Adrenal gland (tissue), 12 donors: ENCODE measurements around the gene ETNK2. TPM values are rescaled to one million over a fixed set of nuclear protein-coding genes. Genes with fewer than 3 reads are reported as not detected.

Experiments
- DNase-seq, 7 donors: peaks; one replicate each; pipeline ENCODE4 v3.0.0-alpha.2; 2019 to 2020
- H3K27ac ChIP-seq, 5 donors: fragments of 200-600 bp; sonication (generic) in 4 of 5; 1 replicate in 3 of 5; 2 replicates in 2 of 5; pipeline versions ENCODE4 v1.5.1 to v1.8.0; 2016 to 2020; ENCODE audit warnings: mild to moderate bottlenecking in 1 of 5
- H3K27me3 ChIP-seq: fragments of 200-600 bp; 2 replicates; pipeline ENCODE4 v1.8.0; 2021
- H3K36me3 ChIP-seq, 2 donors: fragments of 200-600 bp; replicated peaks in 1 of 2; 1 replicate in 1 of 2; 2 replicates in 1 of 2; pipeline versions ENCODE4 v1.5.1 to v1.8.0; 2018 to 2022
- H3K4me1 ChIP-seq, 2 donors: fragments of 200-600 bp; replicated peaks in 1 of 2; 1 replicate in 1 of 2; 2 replicates in 1 of 2; pipeline versions ENCODE4 v1.5.1 to v1.8.0; 2018 to 2021
- H3K4me3 ChIP-seq, 4 donors: fragments of 200-600 bp; sonication (generic) in 3 of 4; one replicate each; pipeline ENCODE4 v1.5.1; 2016 to 2018
- H3K9me3 ChIP-seq, 3 donors: fragments of 200-600 bp; sonication (generic) in 1 of 3; replicated peaks in 1 of 3; 1 replicate in 2 of 3; 2 replicates in 1 of 3; pipeline versions ENCODE4 v1.5.1 to v1.8.0; 2016 to 2021
- CTCF ChIP-seq, 6 experiments: fragments of 450-650 bp in 4 of 6; fragments of 200-600 bp in 2 of 6; sonication (generic) in 1 of 6; IDR thresholded peaks; 1 replicate in 5 of 6; 2 replicates in 1 of 6; pipeline versions ENCODE4 v1.5.1 to v1.8.0; 2016 to 2021; ENCODE audit warnings: antibody characterized with exemption in 6 of 6, mild to moderate bottlenecking in 2 of 6, moderate library complexity in 1 of 6
- POLR2A ChIP-seq, 2 donors: fragments of 450-650 bp; IDR thresholded peaks; one replicate each; pipeline ENCODE4 v1.6.1; 2017; ENCODE audit warnings: antibody characterized with exemption in 2 of 2, mild to moderate bottlenecking in 2 of 2, moderate library complexity in 1 of 2
- WGBS, 4 donors: extraction: QIAGEN DNeasy Blood & Tissue Kit in 2 of 4; methylation state at CpG; one replicate each; pipeline versions ENCODE4 v1.1.5 to v1.1.7; 2013 to 2017; 5-methylcytosine and 5-hydroxymethylcytosine counted together
- intact Hi-C, 2 donors: fragments of 100-400 bp; cut with DNase I; formaldehyde crosslinking; loops; one replicate each; pipeline versions ENCODE4 v1.14.1 to v1.15.0; 2022 to 2023
- polyA plus RNA-seq, 3 donors: library from polyadenylated mRNA; stranded (reverse); fragments of 200-250 nt in 2 of 3; fragments of 350-450 nt in 1 of 3; fragmentation: Illumina TruSeq in 1 of 3; extraction: RNeasy Lipid Tissue Mini Kit (QIAGEN cat#74804) in 1 of 3; gene quantifications; one replicate each; pipeline ENCODE4 v1.2.3, GENCODE V29; 2013 to 2014
- total RNA-seq, 9 donors: library from RNA; depleted of rRNA in 4 of 9; stranded (reverse); fragments of >200 nt in 4 of 9; fragments of 120-200 nt in 1 of 9; fragmentation: NEBNext Ultra II Directional in 1 of 9; extraction: Animal tissue kit (Norgen Biotek cat#: 25700) in 1 of 9; gene quantifications; one replicate each; pipeline versions ENCODE4 v1.1.0 to v1.2.4, GENCODE V29; 2013 to 2023
- donor health status: healthy with polysubstance abuse.
- donor health status: Bipolar disorder and iron deficiency.
- donor health status: DM: yes; HTN: yes; CAD: no.
- donor health status: DM: no; HTN: no; CAD: no.
- donor health status: DM: no; HTN: no; CAD: no.
- donor health status: DM: yes; HTN: yes; CAD: no.

Gene ETNK2
- total and polyA plus RNA-seq, 12 donors, result 3.1 to 78.6 (median 9.3) TPM

DNA sequence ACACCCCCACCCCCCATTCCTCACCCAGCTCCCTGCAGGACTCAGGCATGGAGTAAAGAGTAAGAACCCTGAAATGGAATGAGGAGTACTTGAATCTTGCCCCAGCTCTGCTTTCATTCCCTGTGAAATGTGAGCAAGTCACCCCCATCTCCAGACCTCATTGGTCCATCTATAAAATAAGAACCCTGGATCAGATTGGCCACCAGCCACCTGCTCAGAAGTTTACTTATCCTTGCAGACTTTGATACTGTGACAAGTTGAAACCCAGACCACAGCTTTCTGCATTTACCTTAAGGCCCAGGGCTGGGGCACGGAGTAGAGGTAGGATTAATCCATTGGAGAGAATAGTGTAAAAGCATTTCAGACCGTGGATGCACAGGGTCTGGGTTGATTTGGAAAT, 42.2 kb upstream of the ETNK2 start:
- no peaks in the 10 kb centered on the region for H3K4me1 ChIP-seq
- H3K27me3 ChIP-seq, result peaks cover 6% of the 10 kb centered on the region
- H3K36me3 ChIP-seq, result no peaks in the 10 kb centered on the region
- intact Hi-C loops, result no loop called here
- no peak overlapping the region for H3K27ac ChIP-seq
- no peak for TF ChIP-seq POLR2A (IDR thresholded peaks at IDR 0.05)
- no peak for TF ChIP-seq CTCF (IDR thresholded peaks at IDR 0.05)
- WGBS, 4 donors, result 83 to 91% (median 87%) methylated on average over 2 of the region's 2 CpGs
- no peak overlapping the region for H3K4me3 ChIP-seq
- H3K9me3 ChIP-seq, result no peaks in the 10 kb centered on the region
- no peak for DNase-seq

DNA sequence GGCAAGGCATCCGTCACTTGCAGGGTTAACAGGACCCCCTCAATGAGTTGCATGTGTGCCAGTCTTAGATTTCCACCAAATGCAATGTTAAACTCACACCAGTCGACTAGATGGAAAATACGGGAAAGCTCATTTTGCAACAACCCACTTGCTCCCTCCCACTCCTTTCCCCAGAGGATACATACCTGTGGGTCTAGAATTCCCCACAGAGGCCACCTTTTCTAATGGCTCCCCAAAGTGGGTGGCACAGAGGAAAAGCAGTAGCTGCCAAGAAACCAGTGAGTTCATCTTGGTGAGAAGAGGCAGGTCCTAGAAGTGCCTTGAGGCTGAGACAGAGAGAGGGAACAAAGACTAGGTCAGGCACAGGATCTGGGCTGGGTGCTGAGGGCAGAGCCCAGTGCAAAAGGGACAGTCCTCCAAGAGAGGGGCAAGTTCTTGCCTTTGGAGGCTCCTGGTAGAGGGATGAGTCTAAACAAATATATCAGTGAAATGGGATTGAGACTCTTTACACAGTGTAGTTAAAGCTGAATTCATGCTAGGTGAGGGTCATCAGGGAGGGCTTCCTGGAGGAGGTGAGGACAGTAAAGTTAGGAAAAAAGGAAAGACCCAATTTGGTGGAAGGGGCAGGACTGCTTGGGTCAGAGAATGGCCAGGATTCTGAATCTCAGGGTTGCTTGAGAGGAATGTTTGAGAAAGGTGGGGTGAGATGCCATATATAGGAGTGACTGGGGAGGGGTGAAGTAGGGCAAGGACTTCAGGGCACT, 40.9 kb upstream of the ETNK2 start:
- no peaks in the 10 kb centered on the region for H3K4me1 ChIP-seq
- DNase-seq, result no peak
- H3K27me3 ChIP-seq, result peaks cover 15% of the 10 kb centered on the region
- H3K27ac ChIP-seq, result no peak overlapping the region
- TF ChIP-seq POLR2A (IDR thresholded peaks at IDR 0.05), result no peak
- no peak for TF ChIP-seq CTCF (IDR thresholded peaks at IDR 0.05)
- H3K36me3 ChIP-seq, result no peaks in the 10 kb centered on the region
- no peaks in the 10 kb centered on the region for H3K9me3 ChIP-seq
- no peak overlapping the region for H3K4me3 ChIP-seq
- intact Hi-C loops, result no loop called here
- 74 to 82% (median 79%) methylated on average over 3 of the region's 3 CpGs for WGBS, 4 donors

- intact Hi-C loops, result no loop called here
- Histone ChIP-seq H3K4me1 (no peaks in the 10 kb centered on the region), H3K36me3 (no peaks in the 10 kb centered on the region), H3K27me3 (peaks cover 19% of the 10 kb centered on the region), H3K27ac (no peak overlapping the region), H3K4me3 (no peak overlapping the region), H3K9me3 (no peaks in the 10 kb centered on the region)
- WGBS, 4 donors, result 88 to 95% (median 94%) methylated on average over 2 of the region's 2 CpGs
- no peak for DNase-seq
- no peak for TF ChIP-seq CTCF (IDR thresholded peaks at IDR 0.05)
- TF ChIP-seq POLR2A (IDR thresholded peaks at IDR 0.05), result no peak
Observed at GRCh38 chr1:204192046-204192445, 40.2 kb upstream of the ETNK2 start.

- Histone ChIP-seq H3K9me3 (no peaks in the 10 kb centered on the region), H3K4me3 (no peak overlapping the region), H3K27ac (no peak overlapping the region), H3K27me3 (peaks cover 19% of the 10 kb centered on the region), H3K4me1 (no peaks in the 10 kb centered on the region), H3K36me3 (no peaks in the 10 kb centered on the region)
- no peak for DNase-seq
- WGBS, 4 donors, result 77 to 97% (median 89%) methylated on average over 5 to 7 of the region's 7 CpGs
- TF ChIP-seq CTCF (IDR thresholded peaks at IDR 0.05) (no peak), POLR2A (IDR thresholded peaks at IDR 0.05) (no peak)
- intact Hi-C loops, result no loop called here
Observed at GRCh38 chr1:204191456-204191855, 39.6 kb upstream of the ETNK2 start.
